Effector CD4-positive, alpha-beta T cell (primary cell): ENCODE measurements around the gene C4BPB. TPM values are rescaled to one million over a fixed set of nuclear protein-coding genes. Genes with fewer than 3 reads are reported as not detected.
"Not testable (repeated sequence)": the region's sequence is repeated elsewhere in the genome, so short reads cannot be mapped to it uniquely, and the experiment has no call there.

ENCODE experiments used
- DNase-seq: peaks from one replicate; pipeline ENCODE4 v3.0.0-alpha.2; 2020
- total RNA-seq: gene quantifications from one replicate; lab custom pipeline; 2026; lab: John Stamatoyannopoulos, UW

The C4BPB gene
- not detected for total RNA-seq

GRCh38 chr1:207088701-207089626 lies at the start of gene C4BPB:
C4BPB (plus strand) TSS chr1:207088860; CDS start chr1:207089532, 672 bp downstream.
- no peak for DNase-seq

DNA sequence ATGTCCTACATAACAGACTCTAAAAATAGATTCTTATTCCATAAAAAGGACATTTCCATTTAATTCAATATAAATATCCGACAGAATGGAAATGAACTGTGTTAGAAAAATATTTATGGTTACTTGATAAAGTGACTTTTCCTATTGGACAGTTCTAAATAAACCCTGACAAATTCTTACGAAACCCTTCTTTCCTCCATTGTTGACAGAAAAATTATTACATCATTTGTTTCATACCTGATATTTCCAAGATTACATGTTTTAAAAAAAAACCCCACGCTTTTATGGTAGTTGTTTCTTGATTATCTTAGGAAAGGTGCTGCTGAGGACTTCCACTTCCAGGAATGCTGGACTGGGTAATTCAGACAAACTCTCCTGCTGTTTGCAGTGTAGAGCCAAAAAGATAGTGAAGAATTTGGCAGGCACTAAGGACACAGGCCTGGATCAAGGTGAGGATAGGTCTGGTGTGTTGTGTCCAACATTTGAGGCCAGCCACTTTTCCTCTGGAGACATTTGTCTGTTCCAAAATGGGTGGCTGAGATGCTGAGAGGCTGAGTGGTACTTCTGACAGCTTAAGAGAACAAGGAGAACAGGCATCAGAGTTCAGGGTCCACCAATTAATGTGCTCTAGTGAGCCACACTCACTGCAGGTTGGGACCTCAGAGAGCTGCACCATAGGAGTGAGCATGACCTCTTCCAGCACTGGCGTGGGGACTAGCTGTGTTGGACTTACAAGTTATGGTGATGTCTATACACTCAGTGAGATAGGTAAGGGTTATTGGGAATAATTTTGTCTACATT lies 49.1 kb upstream of the C4BPB start:
- no peak for DNase-seq

DNA sequence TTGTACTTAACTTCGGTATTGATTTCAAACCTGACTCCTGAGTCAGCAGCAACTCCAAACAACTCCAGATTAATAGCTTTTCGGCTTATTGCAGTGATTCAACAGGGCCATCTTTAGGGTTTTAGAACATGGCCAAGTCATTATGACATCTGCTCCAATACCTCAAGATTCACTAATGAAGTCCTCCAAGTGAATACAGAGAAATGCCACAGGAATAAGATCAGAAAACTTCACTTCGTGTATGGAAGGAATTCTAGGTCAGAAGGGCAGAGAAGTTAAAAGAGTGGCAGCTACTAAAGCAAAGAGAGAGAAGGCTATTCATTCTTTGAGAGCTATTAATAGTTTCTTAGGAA lies 48.5 kb upstream of the C4BPB start:
- DNase-seq, result no peak

- not testable (repeated sequence) for DNase-seq
These were observed 47.3 kb upstream of the C4BPB start for GRCh38 chr1:207041397-207041796.

DNA sequence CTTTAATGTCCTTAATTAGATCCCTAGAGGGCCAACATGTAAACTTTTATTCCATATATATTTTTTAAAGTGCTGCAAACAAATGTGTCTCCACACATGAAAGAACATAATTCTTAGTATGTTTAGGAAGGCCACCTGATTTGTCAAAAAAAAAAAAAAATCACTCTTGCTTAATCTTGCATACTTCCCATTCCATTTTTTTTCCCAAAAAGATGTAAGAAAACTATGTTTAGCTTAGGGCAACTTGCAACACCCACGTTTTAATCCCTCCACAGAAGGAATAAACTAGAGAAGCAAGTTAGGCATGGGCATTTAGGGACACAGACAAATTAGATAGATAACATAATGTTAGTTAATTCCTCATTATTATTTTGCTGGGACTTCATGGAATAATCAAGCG lies 43.2 kb upstream of the C4BPB start:
- DNase-seq, result no peak

- DNase-seq, result no peak
These were observed 41.2 kb upstream of the C4BPB start for GRCh38 chr1:207047505-207047904.

- DNase-seq, result no peak
These were observed 40.6 kb upstream of the C4BPB start for GRCh38 chr1:207048041-207048440.

DNA sequence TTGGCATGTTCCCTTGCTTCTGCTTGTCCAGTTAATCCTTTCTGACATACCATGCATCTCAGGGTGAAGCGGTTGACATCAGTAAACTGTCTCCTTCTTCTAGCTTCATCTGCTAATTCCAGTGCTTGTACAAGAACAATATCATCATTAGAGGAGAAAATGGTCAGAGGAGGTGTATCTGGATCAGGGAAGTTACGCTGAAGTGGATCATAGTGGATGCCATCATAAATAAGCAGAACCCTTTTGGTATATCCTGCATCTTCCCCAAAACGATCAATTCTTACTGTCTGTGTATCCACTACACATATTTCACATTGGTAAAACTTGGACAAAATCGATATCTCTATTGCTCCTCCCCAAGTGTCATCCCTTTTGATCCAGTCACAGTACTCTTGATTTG lies 39.6 kb upstream of the C4BPB start:
- DNase-seq, result no peak

DNA sequence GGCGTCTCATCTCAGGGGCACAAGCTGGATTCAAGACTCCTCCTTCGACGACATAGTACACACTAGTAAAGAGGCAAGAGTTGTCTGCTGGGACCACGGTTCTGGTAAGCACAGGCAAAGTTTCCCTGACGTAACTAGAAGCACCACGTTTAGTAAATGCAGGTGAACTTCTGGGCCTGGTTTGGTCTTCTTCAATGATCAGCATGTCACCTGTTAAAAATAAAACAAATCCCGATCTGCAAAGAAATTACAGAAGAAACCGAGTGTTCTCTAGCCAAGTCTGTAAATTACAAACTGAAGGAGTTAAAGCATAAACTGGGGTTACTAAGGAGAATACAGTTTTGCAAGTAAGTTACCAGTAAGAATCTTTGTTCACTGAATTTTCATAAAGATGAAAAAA lies 39.1 kb upstream of the C4BPB start:
- no peak for DNase-seq

GRCh38 chr1:207049974-207050391 lies 38.7 kb upstream of the C4BPB start:
- peak; percentile 41 for DNase-seq

GRCh38 chr1:207050480-207051190 lies 38.0 kb upstream of the C4BPB start:
- peak; percentile 90 for DNase-seq

DNA sequence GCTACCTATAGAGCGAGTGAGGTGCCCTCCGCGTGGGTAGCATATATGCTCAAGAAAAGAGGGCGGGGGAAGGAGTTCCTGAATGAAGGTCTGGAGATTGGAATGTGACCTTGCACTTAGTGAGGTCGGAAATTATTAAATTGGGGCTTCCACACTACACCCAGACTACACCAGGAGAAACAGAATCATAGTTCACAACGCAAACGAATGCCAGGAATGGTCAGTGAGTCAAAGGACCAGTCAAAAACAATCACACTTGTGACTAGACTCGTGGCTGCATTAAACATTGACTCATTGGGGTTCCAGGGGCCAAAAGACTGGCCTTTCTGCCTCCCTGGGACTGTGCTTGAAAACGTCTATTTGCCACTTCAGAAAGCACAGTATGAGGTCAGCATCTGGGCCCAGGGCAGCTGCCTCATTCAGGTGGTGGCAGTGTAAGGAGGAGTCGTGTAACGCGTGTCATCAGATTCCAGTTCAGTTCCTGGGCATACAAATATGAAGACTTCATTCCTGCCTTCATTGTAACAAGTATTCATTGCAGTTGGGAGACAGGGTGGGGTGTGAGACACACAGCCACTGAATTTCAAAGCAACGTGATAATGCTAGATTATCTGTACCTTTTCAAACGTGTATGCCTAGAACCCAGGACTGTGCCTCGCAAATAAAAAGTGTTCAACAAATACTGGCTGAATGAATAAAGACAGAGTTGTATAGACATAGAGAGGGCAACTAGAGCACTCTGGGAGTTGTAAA lies 37.3 kb upstream of the C4BPB start, which contains the start of gene YOD1:
TSS of gene YOD1 (minus strand) at position 18 of the 753 bp plus-strand sequence. CDS start 178 bp downstream, outside the sequence.
- no peak for DNase-seq

GRCh38 chr1:207052911-207053769 lies 35.5 kb upstream of the C4BPB start, which contains the start of gene PFKFB2:
PFKFB2 (plus strand) TSS chr1:207053275; CDS start chr1:207054718, 1,443 bp downstream.
- peak; percentile 93 for DNase-seq

DNA sequence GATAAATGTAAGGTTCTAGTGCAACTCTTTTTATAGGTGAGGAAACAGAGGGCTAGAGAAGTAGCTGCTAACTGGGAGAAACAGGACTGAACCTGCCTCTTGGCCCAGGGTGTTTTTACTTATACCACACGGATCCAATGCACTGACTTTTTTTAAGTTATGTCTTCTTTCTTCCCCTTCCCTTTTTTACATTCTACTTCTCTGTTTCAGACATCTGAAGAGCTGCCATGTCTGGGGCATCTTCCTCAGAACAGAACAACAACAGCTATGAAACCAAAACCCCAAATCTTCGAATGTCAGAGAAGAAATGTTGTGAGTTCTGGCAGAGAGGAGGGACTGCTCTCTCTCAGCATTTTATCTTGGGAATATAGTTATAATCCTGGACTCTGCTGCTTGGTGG lies 34.2 kb upstream of the C4BPB start:
- DNase-seq, result no peak

DNA sequence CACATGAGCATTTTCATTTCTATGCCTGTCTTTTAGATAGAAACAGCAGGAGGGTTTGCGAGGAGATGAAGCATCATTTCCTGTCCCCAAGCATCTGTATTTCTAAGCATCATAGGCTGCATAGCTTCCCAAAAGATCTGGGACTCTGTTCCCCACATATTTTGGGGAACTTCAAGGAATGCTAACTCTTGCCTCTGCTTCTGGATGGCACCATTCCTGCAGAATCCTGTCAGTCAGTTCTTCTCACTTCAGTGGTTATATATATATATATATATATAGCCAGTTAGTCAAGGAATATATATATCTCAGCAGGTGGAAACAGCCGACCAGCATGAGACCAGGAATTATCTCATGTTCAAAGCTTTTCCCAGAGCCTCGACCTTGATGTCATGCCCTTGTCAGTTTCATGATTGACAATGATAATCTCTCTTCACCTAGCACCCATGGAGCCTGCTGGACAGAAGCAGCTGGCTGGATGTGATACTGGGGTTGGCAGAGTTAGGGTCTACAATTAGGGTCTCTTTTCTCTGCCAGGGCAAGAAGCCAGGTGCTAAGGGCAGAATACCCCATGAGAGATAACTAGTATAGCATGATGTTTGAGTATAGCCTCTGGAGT lies 33.2 kb upstream of the C4BPB start:
- no peak for DNase-seq

GRCh38 chr1:207056673-207057072 lies 32.0 kb upstream of the C4BPB start:
- no peak for DNase-seq

DNA sequence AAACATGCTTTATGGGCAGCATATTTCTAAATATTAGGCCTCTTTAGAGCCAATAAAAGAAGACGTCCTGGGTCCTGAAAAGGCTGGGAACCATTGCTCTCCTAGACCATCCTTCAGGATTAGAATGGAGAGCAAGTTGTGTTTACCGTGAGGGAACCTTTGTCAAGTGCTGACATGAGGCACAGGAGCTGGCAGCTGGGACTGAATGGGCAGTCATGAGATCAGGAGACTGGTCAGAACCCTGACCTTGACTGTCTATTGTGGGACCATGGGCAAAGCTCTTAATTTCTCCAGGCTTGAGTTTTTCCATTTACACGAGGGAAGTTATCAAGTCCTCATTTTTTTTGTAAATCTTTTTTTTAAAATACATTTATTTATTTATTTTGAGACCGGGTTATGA lies 30.4 kb upstream of the C4BPB start:
- no peak for DNase-seq

- no peak for DNase-seq
These were observed 29.5 kb upstream of the C4BPB start for GRCh38 chr1:207058878-207059867.

- DNase-seq, result no peak
These were observed 28.8 kb upstream of the C4BPB start for GRCh38 chr1:207059881-207060280.
